ENCODE data around the gene SLC36A4. TPM values are rescaled to one million over a fixed set of nuclear protein-coding genes. Genes with fewer than 3 reads are reported as not detected.

SLC36A4 gene
- total and polyA plus RNA-seq, 2 of the 4 experiments (the other 2 are of a cell fraction): 9.2 to 13.1 TPM

- Histone ChIP-seq H2BK5ac (ENCODE audit: low read depth, low read length, poor library complexity, severe bottlenecking) (peak overlapping the region; percentile 40), H3K23ac (ENCODE audit: low read depth, low read length) (no peak overlapping the region), H3K9me3 (ENCODE audit: control insufficient read depth, insufficient read depth, low read length) (no peaks in the 10 kb centered on the region), H3K4me3 (ENCODE audit: insufficient read depth, low read depth, low read length) (no peak overlapping the region), H3K4me1 (ENCODE audit: control insufficient read depth, insufficient read depth, low read length) (no peaks in the 10 kb centered on the region), H3K14ac (replicated peaks; ENCODE audit: low read depth, low read length) (no peak overlapping the region), H2AK9ac (replicated peaks; ENCODE audit: low read depth, low read length, poor library complexity) (no peak overlapping the region), H3K27me3 (ENCODE audit: control insufficient read depth, insufficient read depth, low read length) (no peaks in the 10 kb centered on the region), H3K18ac (ENCODE audit: low read depth, low read length) (no peak overlapping the region), H2AK5ac (ENCODE audit: low read depth, low read length) (no peak overlapping the region), H4K8ac (ENCODE audit: low read depth in 2 of 2, low read length in 2 of 2) (peak overlapping the region in 1 of 2 experiments; percentile 33; a peak in 1 of 4 replicates), H4K20me1 (ENCODE audit: insufficient read depth, low read length) (no peaks in the 10 kb centered on the region), H2AFZ (replicated peaks; ENCODE audit: low read length, poor library complexity) (no peak overlapping the region), H3K79me1 (ENCODE audit: low read depth in 1 of 2, low read length in 2 of 2) (no peaks in the 10 kb centered on the region), H3K4ac (ENCODE audit: low read depth, low read length) (no peak overlapping the region), H4K5ac (ENCODE audit: low read depth, low read length) (no peak overlapping the region), H3K4me2 (ENCODE audit: low read depth, low read length) (no peak overlapping the region), H3K56ac (ENCODE audit: extremely low read depth, insufficient read depth, low read length) (no peak overlapping the region), H3K27ac (ENCODE audit: insufficient read depth, low read length) (no peak overlapping the region), H2BK15ac (ENCODE audit: low read depth, low read length) (no peak overlapping the region), H4K91ac (ENCODE audit: insufficient read depth, low read depth, low read length) (no peak overlapping the region), H3K9ac (ENCODE audit: low read depth, low read length) (no peak overlapping the region), H3K9me1 (ENCODE audit: insufficient read depth, low read length) (no peaks in the 10 kb centered on the region), H3K36me3 (ENCODE audit: control insufficient read depth, insufficient read depth, low read length) (peaks cover 2% of the 10 kb centered on the region; the same call in 1 of the 2 replicates), H2BK20ac (ENCODE audit: low read depth, low read length) (no peak overlapping the region), H2BK120ac (ENCODE audit: low read depth, low read length) (no peak overlapping the region; the same call in 1 of the 2 replicates)
- BruUV-seq (replicated peaks): no TSS peak
- peak; percentile 76 for DNase-seq
- in situ Hi-C loops (cut with MboI; ENCODE audit: low sequenced_read_pairs): no loop called here
- POLR2A ChIA-PET (ENCODE audit: unreplicated experiment): no interaction called here
- intact Hi-C loops (cut with micrococcal nuclease): no loop called here
- dilution Hi-C loops (cut with HindIII; ENCODE audit: low sequenced_read_pairs, unreplicated experiment): no loop called here
- CTCF ChIA-PET: no interaction called here
- no peak for TF ChIP-seq MXI1 (IDR thresholded peaks at IDR 0.05; ENCODE audit: borderline replicate concordance, low read depth, low read length)
- TF ChIP-seq MAZ (IDR thresholded peaks at IDR 0.05; ENCODE audit: borderline replicate concordance, low read depth, low read length): no peak
- TF ChIP-seq FOS (IDR thresholded peaks at IDR 0.05; ENCODE audit: low read depth, low read length): no peak
- TF ChIP-seq CEBPB (IDR thresholded peaks at IDR 0.05; ENCODE audit: low read depth, low read length): no peak
- TF ChIP-seq BHLHE40 (IDR thresholded peaks at IDR 0.05; ENCODE audit: low read depth, low read length): no peak
- TF ChIP-seq CTCF (conservative IDR thresholded peaks at IDR 0.05; ENCODE audit: low read depth, low read length): no peak
- TF ChIP-seq RCOR1 (IDR thresholded peaks at IDR 0.05; ENCODE audit: insufficient replicate concordance, low read length): no peak
- TF ChIP-seq CHD1 (IDR thresholded peaks at IDR 0.05; ENCODE audit: low read depth, low read length): no peak
- no peak for TF ChIP-seq ELK1 (IDR thresholded peaks at IDR 0.05; ENCODE audit: borderline replicate concordance, low read depth, low read length)
- no peak for TF ChIP-seq POLR2A (IDR thresholded peaks at IDR 0.05; ENCODE audit: low read depth, low read length)
- no peak for TF ChIP-seq SMC3 (IDR thresholded peaks at IDR 0.05; ENCODE audit: low read depth, low read length)
- TF ChIP-seq MAFK (IDR thresholded peaks at IDR 0.05; ENCODE audit: low read depth, low read length): no peak
- TF ChIP-seq RAD21 (IDR thresholded peaks at IDR 0.05; ENCODE audit: low read length): no peak
- TF ChIP-seq USF2 (IDR thresholded peaks at IDR 0.05; ENCODE audit: low read depth, low read length): no peak
- TF ChIP-seq NFE2L2 (IDR thresholded peaks at IDR 0.05; ENCODE audit: low read depth, low read length): no peak
- TF ChIP-seq RFX5 (IDR thresholded peaks at IDR 0.05; ENCODE audit: low read depth, low read length): no peak
- peak; percentile 90 for ATAC-seq (ENCODE audit: low read depth)
Observed at GRCh38 chr11:93143186-93143585, 54.6 kb downstream of the SLC36A4 start.

Measured in IMR-90 (cell line).